GM21515 (cell line): ENCODE measurements around the gene LRMDA.

Experiments
- ATAC-seq: cut with Tn5 transposase; IDR thresholded peaks from one replicate; pipeline ENCODE4 v1.9.1; 2021; ENCODE audit not compliant: unreplicated experiment

LRMDA gene

DNA sequence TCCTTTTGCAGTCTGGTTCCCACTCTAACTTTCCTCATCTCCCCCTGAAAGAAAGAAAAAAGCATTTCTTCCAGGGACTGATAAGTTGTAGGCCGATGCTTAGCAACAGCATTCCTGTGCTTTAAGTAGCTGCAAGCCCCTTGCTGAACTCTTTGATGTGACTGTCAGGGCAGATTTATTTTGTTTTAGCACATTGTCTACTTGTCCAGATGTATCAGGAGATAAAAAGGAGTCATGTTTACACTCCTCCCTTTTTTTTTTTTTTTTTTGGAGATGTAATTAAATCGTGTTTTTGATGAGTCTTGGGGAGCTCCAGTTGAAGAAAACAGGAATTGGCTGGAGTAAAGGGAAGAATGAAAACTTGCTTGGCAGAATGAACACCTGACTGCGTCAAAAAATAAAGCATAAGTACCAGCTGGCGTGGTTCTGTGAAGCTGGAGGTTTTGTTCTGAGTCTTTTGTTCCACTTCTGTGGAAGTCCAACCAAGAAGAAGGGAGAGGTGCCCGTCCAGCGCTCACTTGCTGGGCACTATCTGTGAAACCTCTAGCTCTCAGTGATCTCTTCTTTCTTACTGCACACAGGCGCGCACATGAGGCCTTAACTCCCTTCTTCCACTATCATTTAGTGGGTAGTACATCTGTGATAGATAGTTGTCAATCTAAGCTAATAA is 871.7 kb downstream of the LRMDA start:
- ATAC-seq = no peak

DNA sequence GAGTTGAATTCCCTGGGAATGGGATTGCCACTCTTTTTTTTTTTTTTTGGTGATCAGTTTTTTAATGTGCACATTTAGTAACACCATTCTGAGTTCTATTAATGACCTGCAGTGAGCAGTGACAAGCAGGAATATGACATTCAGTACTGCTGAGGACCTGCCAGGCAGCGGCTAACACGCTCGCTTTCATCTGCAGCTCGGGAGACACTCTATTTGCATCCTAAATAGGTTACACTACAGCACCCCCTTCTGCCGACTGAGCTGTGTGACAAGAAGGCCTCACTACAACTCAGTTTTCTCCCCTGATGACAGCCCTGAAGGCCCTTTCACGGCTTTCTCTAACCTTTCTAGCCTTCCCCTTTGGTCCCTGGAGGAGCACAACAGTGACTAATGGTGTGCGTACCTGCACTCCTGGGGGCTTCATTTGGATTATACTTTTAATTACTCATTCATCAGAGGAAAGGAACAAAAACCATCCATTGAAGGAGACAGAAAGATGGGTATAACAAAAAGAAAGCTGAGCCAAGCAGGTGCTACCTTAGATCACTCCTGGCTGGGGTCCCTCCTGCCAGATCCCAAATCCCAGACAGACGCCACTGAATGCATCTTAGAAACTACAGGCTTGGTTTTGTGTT is 872.4 kb downstream of the LRMDA start:
- no peak for ATAC-seq

GRCh38 chr10:76305930-76306615 is 874.6 kb downstream of the LRMDA start:
- no peak for ATAC-seq

DNA sequence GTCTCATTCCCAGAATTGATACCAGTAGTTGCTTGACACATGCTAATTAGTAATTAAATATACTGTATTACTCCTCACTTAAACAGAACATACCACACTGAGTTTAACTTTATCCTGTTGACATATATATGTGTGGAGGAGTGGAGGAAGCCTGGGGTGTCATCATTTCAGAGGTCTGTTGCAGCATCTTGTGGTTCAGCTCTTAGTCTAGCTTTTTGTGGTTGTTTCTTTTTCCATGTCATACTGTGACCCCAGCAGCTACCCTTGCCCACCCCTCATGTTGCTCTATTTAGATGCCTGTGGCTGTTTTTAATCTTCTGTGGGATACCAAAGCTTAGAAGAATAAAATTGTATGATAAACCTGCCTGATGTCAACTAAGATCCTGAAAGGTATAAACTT is 875.4 kb downstream of the LRMDA start:
- no peak for ATAC-seq

DNA sequence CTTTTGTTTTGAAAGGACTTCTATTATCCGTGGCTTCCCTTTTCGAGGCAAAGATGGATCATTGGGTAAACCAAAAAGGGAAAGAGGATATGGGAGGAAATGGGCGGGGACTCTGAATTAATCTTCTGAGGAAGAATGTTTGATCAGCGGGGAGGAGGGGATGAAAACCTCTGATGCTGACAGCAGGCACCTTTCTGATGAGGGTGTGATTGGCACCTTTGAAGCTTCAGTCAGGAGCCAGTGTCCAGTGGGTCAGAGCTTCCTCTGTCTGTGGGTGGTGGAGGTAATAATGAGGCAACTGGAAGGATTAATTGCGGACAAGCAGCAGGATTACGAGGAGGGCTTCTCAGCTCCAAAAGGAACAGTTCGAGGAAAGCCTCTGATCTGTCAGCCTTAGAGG is 877.6 kb downstream of the LRMDA start:
- ATAC-seq = no peak

GRCh38 chr10:76309741-76310587 is 878.5 kb downstream of the LRMDA start:
- no peak for ATAC-seq

- ATAC-seq = no peak
Observed at GRCh38 chr10:76310588-76311080, 879.2 kb downstream of the LRMDA start.

DNA sequence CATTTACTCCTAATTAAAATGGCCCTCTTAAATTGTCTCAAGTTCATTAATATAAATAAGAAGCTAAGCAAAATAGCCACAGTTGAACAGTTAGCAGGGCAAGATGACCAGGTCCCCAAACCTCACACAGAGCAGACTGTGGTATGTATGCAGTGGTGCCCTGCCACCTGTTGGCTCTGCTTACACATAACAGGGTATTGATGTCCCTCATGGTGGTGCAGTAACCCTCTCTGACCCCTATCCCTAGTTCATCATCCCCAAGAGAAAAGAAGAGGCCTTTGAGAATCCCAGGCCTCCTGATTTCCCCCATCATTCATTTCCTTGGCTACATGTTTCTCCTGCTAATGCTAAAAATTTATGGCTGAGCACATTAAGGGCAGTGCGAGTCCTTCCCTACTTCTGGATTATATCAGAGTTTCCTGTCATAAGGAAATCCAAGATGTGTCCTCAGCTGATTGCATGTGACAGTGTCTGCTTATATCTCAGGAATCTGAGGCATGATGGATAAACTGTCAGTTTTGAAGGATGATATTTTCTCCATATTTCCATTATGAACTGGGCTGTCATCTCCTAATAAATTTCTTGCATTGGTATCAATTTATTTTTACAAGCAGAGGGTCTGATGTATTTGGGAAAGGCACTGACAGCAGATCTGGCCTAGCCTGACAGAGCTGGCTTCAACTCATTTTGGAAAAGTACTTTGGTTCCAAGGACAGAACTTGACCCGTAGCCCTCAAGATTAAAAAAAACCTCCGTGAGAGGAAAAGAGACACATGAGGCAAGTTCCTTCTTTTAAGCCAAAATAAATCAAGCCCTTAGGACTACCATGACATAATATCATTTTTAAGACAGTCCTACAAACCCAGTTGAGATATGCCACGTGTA is 880.6 kb downstream of the LRMDA start:
- peak; percentile 74 for ATAC-seq

DNA sequence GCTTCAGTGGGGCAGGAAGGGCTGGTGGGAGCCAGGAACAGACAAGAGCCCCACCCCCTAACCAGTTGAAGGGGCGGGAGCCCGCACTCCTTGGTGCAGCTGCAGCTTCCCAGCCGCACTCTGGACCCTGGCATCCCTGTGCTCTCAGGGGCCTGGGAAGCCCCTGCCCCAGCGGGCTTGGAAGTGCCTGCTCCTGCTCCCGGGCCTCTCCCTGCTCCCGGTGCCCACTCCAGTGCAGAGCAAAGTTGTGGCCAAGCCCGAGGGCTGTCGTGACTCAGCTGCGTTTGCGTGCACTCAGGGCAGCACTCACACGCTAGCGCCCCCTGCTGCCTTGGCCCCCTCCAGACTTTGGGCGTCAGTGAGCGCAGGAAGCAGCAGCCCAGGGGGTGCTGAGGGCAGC is 883.8 kb downstream of the LRMDA start:
- ATAC-seq = no peak

DNA sequence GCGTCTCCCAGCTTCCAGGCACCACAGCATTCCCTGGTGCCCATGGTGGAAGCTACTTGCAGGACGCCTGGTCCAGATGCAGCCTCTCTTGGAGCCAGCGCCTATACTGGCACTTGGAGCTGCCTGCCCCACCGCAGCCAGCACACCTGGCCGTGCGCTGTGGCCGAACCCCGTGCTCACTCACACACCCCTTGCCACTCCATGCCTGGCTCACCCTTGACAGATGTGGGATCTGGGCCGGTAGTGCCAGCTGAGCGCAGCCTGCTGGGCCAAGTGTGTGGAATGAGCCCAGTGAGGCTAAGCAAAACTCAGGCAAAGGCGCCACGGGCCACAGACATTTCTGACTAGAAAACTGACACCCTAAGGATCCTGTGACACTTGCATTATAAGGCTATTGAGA is 884.8 kb downstream of the LRMDA start:
- ATAC-seq = no peak

DNA sequence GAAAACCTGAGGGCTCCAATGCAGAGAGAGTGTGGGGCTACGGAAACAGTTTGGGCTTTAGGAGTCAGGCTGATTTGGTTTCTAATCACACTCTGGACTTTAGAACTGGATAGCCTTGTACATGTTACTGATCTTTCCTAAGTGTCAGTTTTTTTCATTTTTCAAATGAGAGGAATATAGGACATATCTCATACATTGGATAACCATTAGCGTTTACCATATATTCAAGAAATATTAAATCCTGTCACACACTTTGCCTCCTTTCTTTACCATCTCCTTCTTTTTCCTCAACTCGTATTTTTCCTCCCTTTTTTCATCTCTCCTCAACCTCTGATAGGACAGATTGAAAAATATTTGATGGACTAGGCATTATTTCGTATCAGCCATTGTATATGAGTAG is 885.7 kb downstream of the LRMDA start:
- no peak for ATAC-seq

- ATAC-seq = no peak
Observed at GRCh38 chr10:76318211-76318610, 886.8 kb downstream of the LRMDA start.

DNA sequence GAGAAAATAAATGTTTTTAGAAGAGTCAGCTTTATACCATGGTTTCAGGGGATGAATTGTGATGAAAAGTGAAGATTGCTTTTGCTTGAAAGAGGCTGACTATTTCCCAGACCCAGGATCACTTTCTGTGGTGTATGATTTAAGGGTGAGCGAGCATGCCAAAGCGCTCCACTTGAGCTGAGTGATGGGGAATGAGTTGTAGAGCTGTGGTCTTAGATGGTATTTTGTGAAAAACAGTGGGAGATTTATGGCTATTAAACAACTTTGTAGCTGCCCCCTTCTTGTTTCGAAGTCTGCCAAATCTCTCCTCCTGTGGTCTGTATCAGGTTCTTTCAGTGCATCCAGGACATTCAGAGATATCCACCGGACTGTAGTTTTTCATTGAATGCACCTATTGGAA is 888.2 kb downstream of the LRMDA start:
- no peak for ATAC-seq

DNA sequence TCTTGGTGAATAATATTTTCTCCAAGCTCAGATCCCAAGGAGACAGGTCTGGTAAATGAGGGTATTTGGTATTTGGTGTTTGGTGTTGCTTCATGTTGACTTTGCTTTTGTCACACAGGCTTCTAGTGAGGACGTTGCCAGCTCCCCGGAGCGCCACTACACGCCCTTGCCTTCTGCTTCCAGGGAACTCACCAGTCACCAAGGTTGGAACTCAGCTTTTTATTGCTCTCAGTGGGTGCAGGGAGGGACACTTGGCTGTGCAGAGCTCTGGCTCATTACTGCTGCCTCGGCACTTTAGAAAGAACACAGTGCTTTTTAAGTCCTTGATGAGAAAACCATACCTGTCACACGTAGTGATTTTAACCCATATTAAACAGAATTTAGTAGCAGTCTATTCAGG is 892.9 kb downstream of the LRMDA start:
- no peak for ATAC-seq

DNA sequence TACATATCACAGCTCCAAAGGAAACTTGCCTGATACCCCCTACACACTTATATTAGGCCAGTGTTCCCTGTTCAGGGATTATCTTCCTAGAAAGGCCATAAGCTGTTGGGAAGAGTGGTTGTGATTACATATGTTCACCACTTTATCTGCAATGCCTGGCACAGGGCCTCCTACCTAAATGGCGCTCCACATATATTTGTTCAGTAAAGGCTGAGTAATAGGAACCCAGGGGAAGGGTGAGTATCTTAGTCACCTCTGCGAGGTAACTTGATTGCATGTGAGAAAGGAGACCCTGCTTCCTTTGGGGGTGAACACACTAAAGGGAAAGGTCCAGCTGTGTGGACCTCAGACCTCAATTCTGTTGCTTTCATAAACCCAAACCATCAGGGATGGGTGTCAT is 896.0 kb downstream of the LRMDA start:
- no peak for ATAC-seq

- ATAC-seq = no peak
Observed at GRCh38 chr10:76328348-76328747, 896.9 kb downstream of the LRMDA start.

DNA sequence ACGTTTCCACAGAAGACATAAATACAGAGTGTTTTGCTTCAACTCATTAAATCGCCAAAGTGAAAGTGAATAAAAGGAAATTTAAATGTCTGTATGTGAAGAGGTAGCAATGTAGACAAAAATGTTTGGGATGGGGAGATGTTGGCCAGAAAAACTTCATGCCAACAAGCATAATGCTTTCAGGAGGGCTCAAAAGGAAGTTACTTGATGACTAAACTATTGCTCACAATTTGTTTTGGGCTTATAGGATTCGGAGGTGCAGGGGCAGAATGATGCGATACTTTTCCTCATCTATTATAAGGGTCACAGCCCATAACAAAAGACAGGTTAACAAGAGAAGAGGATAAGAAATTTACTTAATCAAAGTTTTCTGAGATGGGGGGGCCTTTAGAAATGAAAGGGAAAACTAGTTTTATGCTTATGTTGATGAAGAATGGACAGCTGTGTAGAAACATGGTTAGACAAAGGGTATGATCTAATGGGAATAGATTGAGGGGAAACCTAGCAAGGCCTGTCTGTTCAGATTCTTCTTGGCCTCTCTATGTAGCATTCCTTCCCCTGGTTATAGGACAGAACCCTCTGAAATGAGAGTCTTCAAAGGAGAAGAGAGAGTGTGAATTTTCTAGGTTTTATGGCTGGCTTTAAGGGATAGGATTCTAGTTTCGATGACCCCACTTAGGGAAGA is 898.6 kb downstream of the LRMDA start:
- ATAC-seq = no peak

GRCh38 chr10:76331742-76332141 is 900.3 kb downstream of the LRMDA start:
- no peak for ATAC-seq

- ATAC-seq = no peak
Observed at GRCh38 chr10:76333326-76333725, 901.9 kb downstream of the LRMDA start.

DNA sequence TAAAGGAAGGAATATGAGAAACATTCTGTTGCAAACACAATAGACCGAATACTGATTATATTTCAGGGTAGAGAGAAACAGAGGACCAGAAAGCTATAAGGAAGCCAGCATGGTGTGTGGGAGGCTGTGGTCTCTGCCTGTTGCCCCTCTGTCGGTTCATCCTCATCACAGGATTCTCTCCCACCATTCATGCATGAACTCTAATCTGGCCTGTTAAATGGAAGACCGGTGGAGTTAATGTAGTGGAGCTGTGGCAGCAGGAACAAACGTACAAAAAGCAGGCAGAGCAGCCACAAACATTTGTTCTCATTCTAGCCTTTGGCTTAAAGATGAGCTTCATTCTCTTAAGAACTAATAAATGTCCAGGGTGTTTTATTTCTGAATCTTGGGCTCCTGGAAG is 902.4 kb downstream of the LRMDA start:
- ATAC-seq = no peak
